CD4-positive, alpha-beta T cell treated with Interleukin-4 for 4 hours (primary cell): ENCODE data around the gene THBD.

Experiments
- DNase-seq: peaks from one replicate; pipeline ENCODE4 v3.0.0-alpha.2; 2020

Gene THBD, protein sequence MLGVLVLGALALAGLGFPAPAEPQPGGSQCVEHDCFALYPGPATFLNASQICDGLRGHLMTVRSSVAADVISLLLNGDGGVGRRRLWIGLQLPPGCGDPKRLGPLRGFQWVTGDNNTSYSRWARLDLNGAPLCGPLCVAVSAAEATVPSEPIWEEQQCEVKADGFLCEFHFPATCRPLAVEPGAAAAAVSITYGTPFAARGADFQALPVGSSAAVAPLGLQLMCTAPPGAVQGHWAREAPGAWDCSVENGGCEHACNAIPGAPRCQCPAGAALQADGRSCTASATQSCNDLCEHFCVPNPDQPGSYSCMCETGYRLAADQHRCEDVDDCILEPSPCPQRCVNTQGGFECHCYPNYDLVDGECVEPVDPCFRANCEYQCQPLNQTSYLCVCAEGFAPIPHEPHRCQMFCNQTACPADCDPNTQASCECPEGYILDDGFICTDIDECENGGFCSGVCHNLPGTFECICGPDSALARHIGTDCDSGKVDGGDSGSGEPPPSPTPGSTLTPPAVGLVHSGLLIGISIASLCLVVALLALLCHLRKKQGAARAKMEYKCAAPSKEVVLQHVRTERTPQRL

DNA sequence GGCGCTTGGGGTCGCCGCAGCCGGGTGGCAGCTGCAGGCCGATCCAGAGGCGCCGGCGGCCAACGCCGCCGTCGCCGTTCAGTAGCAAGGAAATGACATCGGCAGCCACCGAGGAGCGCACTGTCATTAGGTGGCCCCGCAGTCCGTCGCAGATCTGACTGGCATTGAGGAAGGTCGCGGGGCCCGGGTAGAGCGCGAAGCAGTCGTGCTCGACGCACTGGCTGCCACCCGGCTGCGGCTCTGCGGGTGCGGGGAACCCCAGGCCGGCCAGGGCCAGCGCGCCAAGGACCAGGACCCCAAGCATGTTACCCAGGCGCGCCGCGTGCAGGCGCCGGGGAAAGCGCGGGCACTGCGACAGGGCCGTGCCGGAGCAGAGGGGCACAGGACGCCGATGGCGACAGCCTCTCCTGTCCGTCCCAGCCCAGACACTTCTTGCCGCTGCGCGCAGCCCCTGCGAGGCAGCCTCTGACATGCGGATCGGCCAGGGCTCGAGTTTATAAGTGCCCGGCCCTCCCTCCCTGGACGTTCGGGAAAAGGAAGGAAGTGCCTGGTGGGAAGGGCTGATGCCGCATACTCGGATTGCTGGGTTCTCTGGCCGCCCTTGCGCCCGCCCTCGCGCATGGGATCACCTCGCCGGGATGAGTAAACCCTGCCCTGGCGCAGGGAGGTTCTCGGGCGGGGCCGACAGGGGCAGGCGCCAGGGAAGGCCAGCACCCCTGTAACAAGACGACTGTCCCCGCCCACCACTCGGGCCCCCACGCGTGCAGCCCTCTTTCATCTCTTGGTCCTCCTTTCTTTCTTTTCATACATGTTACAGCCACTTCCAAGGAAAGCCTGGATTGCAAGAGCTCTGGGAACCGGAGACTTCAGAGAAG is at the start of gene THBD:
TSS of gene THBD (minus strand) at position 472 of the 875 bp plus-strand sequence. CDS start at position 304, 168 bp downstream.
- no peak for DNase-seq

DNA sequence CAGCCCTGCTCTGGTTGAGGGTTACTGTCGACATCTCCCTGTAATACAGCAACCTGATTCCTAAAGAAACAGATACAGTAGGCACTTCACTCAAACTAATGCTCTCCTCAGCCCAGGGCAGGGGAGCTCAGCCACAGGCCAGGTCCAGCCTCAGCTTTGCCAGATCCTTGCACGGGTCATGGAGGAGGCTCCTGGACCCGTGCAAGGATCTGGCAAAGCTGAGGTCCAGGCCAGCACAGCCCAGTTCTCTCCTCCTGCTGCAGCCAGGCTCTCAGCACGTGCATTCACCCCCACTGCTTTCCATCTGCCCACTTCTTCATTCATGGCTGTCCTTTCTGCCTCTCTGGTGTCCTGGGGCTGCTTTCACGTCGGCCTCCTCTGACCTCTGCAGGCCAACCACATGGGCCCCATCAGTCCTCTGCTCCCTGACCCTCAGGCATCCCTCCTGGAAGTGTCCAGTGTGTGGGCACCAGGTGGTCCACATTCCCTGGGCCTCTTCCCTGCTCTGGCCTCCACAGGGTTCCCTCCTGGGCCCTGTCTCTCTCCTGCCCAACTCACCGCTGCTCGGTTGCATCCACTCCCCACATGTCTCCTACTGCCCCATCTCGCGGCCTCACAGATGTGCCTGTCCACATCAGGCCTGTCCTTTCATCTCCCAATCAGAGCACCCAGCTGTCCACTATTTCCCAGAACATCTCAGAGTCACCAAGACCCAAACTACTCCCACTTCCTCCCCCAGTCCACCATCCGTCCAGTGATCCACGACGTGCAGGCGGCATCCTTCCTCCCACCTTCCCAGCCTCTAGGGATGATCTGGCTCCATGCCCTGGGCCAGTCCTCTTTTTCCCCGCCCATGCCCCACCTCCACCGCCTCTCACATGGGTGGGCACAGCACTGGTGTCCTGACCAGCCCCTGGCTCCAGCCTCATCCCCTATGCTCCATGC is 48.4 kb upstream of the THBD start:
- DNase-seq = no peak

DNA sequence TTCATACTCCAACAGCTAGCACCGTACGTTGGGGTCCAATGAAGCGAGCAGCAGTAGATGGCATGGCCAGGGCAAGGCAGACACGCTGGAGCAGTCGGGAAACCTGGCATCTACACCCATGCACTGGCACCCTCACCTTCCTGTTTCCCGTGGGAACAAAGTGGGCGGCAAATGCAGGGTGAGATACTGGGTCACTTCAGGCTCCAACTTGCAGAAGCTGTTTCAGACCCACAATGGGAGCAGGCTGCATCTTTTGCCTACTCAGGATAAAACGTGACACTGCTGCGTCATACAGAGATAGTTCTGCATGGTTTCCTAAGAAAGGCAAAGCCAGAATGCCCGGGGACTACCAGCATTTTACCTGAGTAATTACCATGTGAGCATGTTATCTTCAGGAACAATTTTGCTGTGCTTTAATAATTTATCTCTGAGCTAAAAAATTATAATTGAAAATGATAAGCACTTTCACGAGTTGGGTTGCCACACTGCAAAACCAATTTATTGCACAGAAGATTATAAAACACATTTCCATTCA is 47.6 kb upstream of the THBD start:
- DNase-seq = no peak

DNA sequence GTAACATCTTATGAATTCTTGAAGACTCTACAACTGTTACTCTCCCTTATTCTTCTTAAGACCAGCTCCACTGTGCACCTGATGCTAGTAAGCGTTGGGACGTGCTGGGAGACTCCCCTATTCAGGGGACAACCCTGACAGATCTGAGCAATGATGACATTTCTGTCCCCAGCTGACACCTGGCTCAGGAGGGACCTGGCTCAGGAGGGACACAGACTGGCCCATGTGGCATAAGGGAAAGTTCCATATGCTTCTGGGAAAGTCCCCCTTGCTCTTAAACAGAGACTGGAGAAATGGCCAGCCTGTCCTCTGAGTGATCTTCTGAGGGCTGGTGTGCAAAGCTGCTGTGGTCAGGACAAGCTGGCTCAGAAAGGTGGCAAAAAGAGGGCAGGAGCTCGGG is 46.6 kb upstream of the THBD start:
- DNase-seq = no peak

DNA sequence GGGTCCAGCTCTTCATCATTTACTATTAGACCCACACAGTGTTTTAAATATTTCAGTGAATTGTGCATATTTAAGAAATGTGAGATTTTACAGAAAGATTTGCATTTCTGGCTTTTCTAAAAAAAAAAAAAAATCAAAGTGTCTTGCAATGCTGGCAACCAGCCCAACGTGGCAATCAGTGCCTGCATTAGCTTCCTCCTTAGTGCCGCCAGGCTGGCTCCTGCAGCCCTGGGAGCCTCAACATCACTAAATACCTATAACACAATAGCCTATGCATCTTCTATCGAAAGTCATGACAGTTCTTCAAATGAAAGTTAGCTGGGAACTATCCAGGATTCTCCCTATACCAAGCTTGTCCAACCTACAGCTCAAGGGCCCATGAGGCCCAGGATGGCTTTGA is 46.0 kb upstream of the THBD start:
- DNase-seq = no peak

DNA sequence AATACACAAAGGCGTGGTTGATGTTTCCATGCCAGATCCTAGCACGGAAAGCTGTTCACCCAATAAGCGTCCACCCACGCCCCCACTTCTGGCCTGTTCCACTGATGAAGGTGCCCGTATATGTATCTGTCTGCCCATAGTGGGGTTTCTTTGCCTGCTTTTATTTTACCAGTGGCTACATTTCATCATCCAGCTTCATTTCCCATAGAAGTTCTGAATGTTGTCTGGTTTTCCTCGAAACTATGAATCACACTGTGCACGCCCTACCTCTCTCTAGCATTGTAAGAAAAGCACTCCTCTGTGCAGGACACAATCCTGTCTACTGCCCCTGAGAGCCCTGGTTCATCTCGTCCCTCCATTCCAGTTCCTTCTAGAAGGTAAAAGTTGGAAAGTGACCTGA is 45.5 kb upstream of the THBD start:
- no peak for DNase-seq

DNA sequence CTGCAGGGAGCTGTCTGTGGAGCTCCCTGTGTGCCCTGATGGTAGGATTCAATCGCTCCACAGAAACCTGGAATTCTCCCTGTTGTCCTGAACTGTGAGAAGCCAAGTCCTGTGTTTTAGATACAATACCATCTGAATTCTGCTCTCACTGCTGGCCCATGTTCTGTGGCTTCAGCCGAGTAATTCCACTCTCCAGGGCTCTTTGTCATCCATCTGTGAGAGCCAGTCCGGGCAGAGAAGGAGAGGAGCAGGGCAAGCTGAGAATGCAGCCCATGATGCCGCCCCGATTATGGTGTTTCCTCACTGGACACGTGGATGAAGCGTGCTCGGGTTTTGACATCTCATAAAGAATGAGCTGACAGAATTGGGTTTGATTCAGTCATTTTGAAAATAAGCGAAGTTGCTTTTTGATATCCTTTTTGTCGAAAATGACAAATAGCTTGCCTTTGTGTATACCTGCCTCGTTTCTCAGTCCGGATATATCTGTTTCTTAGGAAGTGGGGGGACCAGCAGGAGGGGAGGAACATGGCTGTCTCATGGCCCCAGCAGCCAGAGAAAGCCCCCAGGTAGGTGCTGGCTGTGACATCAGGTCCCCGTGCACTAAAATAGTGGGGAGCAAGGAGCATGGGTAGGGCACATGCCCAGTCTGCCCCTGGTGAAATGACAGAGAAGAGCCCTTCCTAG is 44.9 kb upstream of the THBD start:
- no peak for DNase-seq

DNA sequence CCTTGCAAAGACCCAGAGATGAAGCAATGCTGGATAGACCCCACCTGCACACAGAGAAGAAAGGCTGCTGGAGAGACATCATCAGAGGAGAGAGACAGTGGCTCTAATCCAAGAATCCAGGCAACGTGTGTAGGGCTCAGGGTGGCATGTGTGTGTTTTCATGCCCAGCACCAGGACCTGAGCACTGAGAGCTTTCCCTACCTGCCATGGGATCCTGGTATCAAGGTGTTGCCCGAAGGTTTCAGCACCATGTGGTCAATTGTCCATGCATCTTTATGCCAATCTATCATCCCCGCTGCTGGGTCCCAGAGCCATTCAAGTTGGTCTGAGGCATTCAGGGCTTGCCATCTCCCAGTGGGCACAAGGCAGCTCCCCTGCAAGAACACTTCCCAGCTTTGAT is 44.1 kb upstream of the THBD start:
- DNase-seq = no peak

DNA sequence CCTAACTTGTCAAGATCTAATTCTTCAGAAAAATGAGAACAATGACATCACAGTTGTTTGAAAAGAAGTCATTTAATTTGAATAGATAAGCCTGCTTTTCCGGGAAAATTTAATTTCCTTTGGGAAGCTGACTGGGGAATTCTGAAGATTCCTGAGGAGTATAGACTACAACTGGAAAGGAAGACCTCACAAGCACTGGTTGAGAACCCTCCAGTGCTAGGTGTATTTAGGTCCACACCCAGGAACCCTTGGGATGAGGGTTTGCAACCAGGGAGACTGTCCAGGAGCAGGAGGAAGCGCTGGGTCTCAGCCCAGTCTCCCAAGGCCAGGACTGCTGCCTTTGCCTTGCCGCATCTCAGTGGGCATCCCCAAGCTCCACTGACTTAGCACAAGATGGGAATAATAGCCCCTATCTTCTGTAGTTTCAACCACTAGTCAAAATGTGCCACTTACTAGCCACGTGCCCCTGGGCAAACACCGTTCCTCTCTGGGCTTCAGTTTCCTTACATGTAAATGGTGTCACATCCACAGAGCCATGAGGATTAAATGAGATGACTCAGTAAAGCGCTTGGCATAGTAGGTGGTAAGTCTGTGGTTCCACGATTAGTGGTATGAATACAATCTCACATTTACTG is 43.5 kb upstream of the THBD start:
- no peak for DNase-seq

DNA sequence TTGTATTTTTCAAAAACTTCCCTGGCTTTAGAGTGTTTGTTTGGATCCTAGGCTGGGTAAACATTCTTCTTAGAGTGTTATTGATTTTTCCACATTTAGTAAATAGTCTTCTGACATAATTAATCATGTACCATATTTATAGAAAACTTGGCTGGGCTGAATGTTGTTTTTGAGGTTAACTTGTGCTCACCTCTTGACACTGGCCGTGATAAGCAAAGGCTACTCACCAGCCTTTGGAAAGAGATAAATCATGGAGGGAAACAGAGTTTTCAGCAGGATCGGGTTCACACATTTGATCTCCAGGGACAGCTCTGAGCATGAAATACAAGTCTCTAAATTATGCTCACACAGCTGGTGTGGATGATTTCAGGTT is 42.9 kb upstream of the THBD start:
- no peak for DNase-seq

DNA sequence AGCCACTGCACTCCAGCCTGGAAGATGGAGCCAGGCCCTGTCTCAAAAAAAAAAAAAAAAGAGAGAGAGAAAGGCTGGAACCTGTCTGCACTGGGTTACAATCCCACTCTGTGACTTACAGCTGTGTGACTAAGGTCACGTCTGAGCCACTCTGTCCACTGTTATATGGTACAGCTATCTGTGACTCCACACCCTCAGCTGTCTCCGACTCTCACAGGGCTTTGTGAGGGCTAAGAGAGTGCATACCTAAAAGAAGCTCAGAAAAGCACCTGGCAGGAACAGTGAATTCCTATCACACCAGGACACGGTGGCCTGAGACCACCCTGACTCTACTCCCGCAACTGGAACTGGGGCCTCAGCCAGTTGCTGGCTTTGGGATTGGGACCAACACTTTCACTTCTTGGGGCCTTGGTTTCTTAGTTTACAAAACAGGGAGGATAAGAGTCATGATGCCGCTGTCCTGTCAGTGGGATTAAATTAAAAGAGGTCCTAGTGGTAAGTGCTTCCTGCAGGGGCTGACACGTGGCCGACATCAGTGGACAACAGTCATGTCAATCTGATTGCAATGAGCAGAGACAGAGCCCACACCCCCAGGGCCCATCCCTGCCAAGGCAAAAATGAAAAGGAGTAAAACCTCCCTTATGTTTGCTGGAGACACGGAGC is 42.4 kb upstream of the THBD start:
- DNase-seq = no peak

DNA sequence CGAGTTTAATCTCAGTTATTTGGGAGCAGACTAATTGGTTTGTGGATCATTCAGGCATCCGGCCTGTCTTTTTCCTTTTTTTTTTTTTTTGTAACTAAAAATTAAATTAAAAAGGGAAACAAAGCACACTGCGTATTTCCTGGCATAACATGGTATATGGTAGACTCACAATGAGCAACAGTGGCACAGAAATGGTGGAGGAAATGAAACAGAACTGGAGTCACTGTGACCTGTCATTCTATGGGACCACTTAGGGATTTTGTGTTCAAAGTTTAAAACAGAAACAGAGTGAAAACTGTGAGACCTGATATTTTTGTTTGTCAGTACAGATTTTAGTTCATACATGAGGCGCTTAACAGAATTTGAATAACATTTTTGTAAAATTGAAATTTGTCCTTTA is 41.4 kb upstream of the THBD start:
- DNase-seq = no peak

DNA sequence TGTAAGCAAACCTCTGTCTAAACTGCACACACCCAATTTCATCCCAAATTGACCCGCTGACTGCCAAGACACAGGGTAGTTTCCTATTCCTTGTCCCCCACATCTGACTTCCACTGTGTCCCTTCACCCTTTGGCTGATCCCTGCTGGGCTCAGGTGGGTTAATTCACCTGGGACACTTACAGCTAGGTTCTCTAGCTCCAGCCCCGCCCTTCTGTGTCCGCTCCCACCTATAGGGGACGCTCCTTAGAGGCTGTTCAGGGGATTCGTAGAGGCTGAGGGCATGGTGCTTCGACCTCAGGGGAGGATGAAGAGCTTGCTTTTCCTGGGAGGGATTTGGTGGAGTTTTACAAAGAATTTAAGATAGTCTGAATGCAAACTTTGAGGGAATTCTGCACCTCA is 40.7 kb upstream of the THBD start:
- no peak for DNase-seq

DNA sequence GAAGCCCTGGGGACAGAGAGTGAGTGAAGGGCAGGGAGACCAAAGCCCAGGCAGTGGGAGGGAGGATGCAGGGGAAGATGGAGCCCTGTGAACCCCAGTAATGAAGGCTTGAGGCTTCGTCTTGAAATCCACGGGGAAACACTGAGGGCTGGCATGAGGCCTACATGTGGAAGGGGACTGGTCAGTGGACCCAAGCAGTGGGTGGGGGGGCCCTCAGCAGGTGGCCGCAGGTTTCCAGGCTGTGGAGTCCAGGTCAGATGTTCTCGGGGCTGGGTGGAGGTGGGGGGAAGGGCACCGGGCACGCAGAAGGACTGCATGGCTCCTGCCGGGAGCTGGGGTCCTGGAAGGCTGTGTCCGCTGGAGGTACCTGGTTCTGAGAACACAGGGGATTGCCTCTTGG is 39.4 kb upstream of the THBD start:
- no peak for DNase-seq

DNA sequence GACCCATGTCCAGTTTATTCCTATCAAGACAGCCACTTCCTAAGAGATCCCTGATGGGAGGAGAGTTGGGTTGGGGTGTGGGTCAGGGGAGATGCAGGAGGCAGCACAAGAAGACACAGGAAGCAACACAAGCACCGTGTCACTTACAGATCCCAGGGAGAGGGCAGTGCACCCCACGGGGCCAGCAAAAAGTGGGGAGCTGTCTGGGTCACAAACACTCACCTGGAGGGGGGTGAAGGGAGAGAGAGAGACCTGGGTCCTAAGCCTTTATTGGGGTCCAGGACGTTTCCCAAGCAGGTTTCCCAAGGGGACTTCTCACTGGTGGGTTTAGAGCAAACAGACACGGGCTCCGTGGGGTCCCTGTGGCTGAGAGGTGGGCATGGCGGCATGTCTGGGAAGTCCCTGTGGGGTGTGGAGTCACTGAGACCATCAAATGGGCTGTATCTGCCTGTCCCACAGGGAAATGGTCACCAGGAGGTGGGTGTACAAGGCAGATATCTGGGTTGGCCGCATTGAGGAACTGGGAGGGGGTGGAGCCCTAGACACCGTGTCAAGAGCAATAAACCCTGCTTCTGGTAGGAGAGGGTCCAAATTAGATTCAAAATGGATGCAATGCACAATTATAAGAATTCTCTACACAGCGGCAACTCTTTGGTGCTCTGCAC is 38.2 kb upstream of the THBD start:
- DNase-seq = peak; percentile 6

DNA sequence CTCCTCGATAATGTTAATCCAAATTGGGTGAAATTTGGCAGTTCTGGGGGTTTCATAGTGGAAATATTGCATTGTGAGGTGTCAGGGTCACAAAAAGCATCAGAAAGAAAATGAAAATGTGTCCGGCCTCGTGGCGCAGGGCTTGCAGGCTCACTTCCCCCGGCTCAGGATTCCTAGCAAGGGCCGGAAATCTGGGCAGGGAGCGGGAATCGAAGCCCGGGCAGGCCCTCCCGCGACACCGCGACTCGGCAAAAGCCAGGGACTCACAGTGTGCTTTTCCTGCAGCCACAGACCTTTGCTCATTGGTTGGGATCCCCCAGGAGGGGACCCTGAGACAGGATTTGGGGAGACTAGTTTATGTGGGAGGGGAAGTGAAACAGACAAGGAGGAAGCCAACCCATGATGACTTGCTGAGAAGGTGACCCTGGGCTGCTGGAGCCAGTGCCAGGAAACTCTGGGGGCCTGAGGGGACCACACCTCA is 37.5 kb upstream of the THBD start:
- DNase-seq = peak; percentile 6

DNA sequence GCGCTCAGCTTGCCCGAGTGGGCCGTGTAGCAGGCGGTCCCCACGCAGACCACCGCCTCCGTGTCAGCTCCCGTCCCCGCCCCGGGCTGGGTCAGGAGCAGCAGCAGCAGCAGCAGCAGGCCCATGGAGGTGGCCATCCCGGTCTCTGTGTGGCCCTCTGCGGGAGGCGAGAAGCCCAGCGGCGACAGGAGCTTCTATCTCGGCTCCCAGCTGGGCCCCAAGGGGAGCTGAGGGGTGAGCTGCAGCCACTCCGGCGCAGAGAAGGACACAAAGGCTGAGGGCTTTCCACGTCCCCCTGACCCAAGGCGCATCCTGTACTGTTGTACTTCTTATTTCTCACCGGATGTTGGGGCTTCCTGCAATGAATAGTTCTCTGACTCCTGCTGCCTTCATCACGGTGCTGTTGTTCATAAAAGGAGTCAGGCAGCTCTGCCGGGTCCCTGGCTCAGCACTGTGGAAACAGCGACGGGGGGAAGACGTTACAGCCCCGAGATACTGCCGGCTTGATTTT is 36.6 kb upstream of the THBD start, which contains the start of gene CD93:
TSS of gene CD93 (minus strand) at position 269 of the 511 bp plus-strand sequence. CDS start at position 137, 132 bp downstream.
- DNase-seq = peak; percentile 12

DNA sequence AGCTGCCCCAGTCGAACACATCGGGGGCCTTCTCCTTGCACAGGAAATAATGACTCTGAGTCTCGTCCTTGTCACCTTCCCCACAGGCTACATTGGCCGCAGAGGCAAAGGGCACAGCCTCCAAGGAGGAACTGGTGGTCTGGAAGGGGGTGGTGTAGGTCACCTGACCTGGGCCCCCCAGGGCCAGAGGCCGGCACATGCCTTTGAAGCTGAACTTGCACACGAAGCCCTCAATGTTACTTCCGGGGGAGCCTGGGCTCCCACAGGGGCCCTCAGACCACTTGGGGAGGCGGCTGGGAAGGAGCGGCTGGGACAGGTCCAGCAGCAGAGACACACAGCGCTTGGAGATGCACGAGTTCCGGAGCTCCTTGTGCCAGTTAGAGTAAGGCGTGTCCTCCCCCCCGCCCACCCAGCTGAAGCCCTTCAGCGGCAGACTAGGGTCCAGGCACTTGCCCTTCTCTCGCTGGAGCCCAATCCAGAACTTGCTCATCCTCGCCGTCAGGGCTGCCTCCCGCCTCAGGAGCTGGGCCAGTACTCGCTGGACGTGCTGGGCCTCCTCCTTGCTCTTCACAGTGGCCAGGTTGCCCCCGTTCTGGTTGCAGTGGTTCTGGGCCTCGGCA is 36.1 kb upstream of the THBD start:
- no peak for DNase-seq

DNA sequence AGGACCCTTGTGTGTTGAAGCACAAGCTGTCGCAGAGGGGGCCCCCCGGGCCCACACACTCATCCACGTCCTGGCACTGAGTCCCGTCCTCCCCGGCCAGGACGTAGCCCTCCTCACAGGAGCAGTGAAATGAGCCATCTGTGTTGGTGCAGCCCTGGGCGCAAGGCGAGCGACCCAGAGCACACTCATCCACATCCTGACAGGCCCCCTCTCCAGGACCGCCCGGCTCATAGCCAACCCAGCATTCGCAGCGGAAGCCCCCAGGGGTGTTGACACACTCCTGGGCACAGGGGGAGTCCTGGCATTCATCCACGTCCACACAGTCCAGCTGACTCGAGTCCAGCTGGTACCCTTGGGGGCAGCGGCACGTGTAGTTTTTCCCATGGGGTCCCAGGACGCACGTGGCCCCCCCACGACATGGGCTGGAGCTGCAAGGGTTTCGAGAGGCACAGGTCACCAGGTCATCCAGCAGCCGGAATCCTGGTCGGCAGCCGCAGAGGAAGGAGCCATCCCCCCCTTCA is 35.4 kb upstream of the THBD start:
- DNase-seq = no peak
